WI38 (cell line): ENCODE results near the gene KATNB1.

Source experiments
- H3K4me3 ChIP-seq: 2 replicates; pipeline ENCODE4 v1.5.1; 2011; ENCODE audit warnings: low read depth, mild to moderate bottlenecking, control low read depth, low read length
- TF ChIP-seq, protein P1 (sequence below): IDR thresholded peaks from 2 replicates; pipeline ENCODE4 v1.5.1; 2012; ENCODE audit warnings: low read depth, mild to moderate bottlenecking, control low read depth, low read length

The KATNB1 gene

DNA sequence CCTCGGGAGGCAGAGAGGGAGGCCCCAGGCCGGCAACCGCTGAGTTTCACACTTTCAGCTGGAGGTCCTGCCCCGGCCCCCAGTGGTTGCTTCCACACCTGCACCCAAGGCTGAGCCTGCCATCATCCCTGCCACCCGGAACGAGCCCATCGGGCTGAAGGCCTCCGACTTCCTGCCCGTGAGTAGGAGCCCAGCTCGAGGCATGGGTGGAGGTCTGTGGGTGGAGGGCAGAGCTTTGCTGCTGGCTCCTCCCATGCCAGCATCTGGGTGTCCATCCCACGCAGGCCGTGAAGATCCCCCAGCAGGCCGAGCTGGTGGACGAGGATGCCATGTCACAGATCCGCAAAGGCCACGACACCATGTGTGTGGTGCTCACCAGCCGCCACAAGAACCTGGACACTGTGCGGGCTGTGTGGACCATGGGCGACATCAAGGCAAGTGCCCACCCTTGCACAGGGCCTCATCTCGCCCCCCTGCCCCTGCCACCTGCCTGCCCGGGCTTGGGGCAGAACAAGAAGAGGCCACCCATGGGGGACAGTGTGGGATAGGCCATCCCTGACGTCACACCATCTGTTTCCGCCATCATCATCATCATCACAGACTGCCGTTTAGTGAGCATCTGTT, 19.6 kb downstream of the KATNB1 start:
- no peak overlapping the region for H3K4me3 ChIP-seq
- TF ChIP-seq, protein P1, sequence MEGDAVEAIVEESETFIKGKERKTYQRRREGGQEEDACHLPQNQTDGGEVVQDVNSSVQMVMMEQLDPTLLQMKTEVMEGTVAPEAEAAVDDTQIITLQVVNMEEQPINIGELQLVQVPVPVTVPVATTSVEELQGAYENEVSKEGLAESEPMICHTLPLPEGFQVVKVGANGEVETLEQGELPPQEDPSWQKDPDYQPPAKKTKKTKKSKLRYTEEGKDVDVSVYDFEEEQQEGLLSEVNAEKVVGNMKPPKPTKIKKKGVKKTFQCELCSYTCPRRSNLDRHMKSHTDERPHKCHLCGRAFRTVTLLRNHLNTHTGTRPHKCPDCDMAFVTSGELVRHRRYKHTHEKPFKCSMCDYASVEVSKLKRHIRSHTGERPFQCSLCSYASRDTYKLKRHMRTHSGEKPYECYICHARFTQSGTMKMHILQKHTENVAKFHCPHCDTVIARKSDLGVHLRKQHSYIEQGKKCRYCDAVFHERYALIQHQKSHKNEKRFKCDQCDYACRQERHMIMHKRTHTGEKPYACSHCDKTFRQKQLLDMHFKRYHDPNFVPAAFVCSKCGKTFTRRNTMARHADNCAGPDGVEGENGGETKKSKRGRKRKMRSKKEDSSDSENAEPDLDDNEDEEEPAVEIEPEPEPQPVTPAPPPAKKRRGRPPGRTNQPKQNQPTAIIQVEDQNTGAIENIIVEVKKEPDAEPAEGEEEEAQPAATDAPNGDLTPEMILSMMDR, result no peak

DNA sequence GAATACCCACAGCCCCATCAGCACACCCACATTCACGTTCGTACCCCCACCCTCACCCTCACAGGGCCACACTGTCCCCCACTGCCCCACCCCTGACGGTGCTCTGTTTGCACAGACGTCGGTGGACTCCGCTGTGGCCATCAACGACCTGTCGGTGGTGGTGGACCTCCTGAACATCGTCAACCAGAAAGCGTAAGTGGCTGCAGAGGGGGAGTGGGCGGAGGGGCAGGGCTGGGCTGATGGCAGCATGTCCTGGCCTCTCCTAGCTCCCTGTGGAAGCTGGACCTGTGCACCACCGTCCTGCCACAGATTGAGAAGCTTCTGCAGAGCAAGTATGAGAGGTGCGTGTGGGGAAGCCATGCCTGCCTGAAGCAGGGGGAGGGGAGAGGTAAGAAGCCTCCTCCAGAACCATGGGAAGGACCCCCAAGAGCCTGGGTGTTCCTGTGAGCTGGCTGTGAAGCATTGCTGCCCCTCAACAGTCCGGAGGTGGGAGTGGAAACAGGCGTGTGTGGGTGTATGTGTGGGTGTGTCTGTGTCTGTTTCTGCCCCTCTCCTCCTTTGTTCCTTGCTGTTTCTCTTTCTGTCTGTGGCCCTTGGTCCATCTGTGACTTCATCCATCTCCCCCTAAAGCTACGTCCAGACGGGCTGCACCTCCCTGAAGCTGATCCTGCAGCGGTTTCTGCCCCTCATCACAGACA, 20.3 kb downstream of the KATNB1 start:
- no peak overlapping the region for H3K4me3 ChIP-seq
- TF ChIP-seq, protein P1, result no peak

DNA sequence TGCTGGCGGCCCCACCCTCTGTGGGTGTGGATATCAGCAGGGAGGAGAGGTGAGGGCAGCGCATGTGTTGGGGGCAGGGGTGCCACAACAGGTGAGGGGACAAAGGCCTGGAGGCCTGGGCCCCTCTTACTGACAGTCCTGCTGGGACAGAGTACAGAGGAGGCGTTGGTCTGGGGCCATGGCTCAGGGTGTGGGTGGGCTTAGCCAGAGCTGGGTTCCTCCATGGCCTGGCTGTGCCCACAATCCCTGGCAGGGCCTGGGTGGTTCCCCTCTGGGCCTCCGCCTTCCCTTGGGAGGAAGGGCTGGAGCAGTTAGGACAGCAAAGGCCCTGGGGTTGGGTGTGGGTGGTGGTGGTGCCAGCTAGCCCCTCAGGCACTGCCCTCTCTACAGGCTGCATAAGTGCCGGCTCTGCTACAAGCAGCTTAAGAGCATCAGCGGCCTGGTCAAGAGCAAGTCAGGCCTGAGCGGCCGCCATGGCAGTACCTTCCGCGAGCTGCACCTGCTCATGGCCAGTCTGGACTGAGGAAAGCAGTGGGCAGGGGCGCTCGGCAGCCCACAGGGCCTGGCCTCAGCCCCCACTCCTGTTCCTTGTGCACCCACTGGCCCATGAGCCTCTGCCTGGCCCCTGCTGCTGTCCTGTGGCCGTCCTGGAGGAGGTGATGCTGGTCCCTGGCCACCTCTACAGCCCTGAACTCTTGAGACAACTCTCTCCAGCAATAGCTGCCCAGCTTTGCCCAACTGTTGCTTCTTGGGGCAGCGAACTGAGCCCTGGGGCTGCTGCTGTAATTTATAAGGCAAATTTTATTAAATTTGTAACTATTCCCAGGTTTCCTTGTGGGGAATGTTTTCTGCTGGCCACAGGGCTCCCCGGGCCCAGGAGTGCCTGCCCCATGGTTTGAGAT, 21.1 kb downstream of the KATNB1 start:
- H3K4me3 ChIP-seq, result no peak overlapping the region

DNA sequence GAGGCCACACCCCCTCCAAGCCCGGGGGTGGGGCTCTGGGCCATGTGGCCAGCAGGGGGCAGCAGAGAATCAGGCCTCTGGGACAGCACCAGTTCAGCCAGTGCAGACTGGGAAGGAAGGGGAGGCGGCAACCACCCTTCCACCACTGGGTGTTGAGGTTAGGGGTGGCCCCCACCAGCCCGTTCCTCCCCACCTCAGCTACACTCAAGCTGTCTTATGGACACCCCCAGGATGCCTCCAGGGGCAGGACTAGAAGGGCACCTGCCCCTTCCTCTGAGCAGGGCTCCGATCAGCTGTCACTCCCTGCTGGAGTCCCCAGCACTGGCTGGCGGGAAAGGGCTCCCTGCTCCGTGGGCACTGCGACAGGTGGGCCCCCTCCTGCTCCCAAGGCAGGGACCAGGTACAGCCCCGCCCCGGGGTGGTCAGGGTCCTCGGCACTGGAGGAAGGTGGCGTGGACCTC, 21.8 kb downstream of the KATNB1 start:
- TF ChIP-seq, protein P1, result peak; percentile 94
- no peak overlapping the region for H3K4me3 ChIP-seq

More for the DNA sequence above, 21.1 kb downstream of the KATNB1 start:
- TF ChIP-seq, protein P1, result no peak

DNA sequence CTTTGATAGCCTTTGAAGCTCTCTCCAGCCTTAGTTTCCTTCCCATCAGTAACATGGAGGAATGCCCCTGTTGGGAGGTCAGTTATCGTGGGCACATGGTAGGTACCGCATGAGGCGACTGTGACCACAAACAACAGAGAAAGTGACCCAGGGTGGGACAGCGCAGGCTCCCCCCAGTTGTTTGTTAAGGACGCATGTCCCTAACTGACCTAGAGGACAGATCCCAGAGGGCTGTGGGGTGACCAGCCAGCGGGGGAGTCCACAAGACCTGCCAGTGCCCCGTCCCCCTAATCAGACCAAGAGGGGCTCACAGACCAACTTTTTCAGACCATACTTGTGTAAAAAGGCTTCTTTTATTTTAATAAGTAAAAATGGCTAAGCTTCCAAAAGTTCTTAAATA, 22.3 kb downstream of the KATNB1 start:
- H3K4me3 ChIP-seq, result no peak overlapping the region
- TF ChIP-seq, protein P1, result no peak

DNA sequence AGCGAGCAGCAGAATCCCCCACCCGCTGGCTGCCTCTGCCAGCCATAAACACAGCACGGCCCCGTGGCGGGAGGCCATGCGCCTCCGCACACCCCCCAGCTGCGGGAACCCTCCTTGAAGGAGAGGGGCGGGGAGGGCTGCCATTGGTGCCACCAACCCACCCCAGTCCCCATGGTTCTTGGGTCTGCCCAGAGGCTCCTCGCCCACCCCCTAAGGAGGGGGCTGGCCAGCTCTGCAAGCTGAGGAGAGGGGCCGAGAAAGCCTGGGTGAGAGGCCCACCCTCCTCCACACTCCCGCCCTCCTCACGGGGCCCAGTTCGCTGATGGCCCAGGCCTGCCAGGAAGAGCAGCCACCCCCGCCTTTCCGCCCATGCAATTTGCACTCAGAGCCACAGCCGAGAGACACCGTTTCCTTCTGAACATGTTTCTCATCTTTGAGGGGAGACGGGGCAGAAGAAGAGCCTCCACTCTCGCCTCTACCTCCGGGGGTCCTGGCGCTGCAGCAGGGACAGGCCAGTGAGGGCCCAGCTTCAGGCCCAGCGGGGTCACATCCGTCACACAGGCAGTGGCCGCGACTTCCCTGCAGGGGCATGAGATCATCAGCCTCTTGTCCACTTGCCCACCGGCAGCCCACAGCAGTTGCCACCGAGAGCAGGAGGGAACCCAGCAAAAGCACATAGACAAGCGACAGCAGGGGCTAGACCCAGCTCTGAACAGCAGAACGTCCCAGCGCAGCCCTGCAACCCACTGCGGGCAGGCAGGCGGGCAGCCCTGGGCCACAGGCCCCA, 23.0 kb downstream of the KATNB1 start:
- no peak overlapping the region for H3K4me3 ChIP-seq
- TF ChIP-seq, protein P1, result no peak
